Measurements from ENCODE around the gene PSME3IP1.

DNA sequence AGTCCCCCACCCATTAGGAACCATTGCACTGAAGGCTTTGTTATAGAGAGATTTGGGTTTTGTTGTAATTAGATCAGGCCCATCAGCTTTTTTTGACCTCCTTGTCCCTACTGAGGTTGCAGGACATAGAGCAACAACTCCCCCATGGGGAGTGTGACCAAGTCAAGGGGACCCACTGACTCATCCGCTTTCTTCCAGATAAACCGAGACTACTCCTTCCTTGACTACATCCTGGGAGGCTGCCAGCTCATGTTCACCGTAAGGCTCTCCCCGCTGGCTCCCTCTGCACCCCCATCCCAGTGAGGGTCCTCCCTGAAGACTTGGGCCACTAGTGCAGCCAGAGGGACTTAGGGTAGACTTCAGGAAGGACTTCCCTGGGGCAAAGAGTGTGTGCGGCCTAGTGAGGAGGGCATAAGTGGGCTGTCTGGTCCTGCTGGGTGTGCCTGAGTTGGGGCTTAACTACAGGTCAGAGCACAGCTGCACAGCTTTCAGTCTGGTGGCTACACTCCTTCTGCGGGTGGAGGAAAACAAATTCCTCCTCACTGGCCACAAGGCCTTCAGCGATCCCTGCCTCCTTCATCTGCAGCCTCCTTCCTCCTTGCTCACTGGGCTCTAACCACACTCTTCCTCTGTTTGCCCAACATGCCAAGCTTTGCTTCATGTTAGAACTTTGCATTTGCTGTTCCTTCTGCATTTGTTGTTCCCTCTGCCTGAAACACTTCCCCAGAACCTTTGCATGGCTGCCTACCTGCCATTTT is 62.4 kb downstream of the PSME3IP1 start:
- TF ChIP-seq, protein P1, sequence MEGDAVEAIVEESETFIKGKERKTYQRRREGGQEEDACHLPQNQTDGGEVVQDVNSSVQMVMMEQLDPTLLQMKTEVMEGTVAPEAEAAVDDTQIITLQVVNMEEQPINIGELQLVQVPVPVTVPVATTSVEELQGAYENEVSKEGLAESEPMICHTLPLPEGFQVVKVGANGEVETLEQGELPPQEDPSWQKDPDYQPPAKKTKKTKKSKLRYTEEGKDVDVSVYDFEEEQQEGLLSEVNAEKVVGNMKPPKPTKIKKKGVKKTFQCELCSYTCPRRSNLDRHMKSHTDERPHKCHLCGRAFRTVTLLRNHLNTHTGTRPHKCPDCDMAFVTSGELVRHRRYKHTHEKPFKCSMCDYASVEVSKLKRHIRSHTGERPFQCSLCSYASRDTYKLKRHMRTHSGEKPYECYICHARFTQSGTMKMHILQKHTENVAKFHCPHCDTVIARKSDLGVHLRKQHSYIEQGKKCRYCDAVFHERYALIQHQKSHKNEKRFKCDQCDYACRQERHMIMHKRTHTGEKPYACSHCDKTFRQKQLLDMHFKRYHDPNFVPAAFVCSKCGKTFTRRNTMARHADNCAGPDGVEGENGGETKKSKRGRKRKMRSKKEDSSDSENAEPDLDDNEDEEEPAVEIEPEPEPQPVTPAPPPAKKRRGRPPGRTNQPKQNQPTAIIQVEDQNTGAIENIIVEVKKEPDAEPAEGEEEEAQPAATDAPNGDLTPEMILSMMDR (IDR thresholded peaks at IDR 0.05; ENCODE audit: low read depth, low read length, poor library complexity, severe bottlenecking), result no peak
- no peak for TF ChIP-seq EZH2phosphoT487 (IDR thresholded peaks at IDR 0.05; ENCODE audit: borderline replicate concordance, low read length)

Measured in DOHH2 (cell line).